Erythroblast (primary cell): ENCODE data around the gene MAX.

Experiments used
- GATA1 ChIP-seq: IDR thresholded peaks from 2 replicates; pipeline ENCODE4 v1.6.1; 2011; ENCODE audit warnings: low read depth, mild to moderate bottlenecking, control low read depth, low read length, moderate library complexity
- POLR2A ChIP-seq: IDR thresholded peaks from 2 replicates; pipeline ENCODE4 v1.6.1; 2011; ENCODE audit warnings: mild to moderate bottlenecking, low read length

- TF ChIP-seq POLR2A (no peak), GATA1 (no peak)
Observed at GRCh38 chr14:65079201-65079600, 23.1 kb downstream of the MAX start.
